ENCODE measurements around the gene ELAVL1.

DNA sequence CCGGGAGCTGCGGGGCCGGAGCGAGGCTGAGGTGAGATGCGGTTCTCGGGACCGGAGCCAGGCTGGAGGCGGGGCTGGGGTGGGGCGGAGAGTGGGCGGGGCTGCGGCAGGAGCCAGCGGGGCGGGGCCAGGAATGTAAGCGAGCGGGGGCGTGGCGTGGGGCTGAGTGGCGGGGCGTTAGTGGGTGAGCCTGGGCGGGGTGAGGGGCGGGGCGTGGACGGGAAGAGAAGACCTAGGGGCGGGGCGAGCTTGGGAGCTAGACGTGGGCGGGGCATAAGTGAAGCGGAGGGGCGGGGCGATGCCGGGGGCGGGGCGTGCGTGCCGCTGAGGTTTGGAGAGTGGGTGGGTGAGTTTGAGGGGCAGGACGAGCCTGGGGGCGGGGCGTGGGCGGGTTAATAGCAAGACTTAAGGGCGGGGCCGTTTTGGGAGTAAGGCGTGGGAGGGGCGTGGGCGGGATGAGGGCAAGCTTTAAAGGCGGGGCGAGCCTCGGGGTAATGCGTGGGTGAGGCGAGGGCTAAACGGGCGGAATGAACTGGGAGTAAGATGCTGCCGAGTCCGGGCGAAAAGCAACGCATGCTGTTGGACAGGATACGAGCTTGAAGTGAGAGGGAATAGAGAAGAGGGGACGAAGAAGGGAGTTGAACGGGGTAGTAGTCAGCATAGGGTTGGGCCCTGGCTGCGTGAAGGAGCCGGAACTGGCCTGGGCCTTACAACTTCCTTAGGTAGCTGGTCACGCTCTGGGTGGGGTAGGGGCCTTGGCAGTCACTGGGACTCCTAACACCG, 84.7 kb downstream of the ELAVL1 start:
- TF ChIP-seq POLR2A (IDR thresholded peaks at IDR 0.05), result peak; percentile 64 to 77
- TF ChIP-seq, protein P1, sequence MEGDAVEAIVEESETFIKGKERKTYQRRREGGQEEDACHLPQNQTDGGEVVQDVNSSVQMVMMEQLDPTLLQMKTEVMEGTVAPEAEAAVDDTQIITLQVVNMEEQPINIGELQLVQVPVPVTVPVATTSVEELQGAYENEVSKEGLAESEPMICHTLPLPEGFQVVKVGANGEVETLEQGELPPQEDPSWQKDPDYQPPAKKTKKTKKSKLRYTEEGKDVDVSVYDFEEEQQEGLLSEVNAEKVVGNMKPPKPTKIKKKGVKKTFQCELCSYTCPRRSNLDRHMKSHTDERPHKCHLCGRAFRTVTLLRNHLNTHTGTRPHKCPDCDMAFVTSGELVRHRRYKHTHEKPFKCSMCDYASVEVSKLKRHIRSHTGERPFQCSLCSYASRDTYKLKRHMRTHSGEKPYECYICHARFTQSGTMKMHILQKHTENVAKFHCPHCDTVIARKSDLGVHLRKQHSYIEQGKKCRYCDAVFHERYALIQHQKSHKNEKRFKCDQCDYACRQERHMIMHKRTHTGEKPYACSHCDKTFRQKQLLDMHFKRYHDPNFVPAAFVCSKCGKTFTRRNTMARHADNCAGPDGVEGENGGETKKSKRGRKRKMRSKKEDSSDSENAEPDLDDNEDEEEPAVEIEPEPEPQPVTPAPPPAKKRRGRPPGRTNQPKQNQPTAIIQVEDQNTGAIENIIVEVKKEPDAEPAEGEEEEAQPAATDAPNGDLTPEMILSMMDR (IDR thresholded peaks at IDR 0.05), result no peak
